Neural crest cell (in vitro differentiated cells): ENCODE data around the gene COX8C. TPM values are rescaled to one million over a fixed set of nuclear protein-coding genes. Genes with fewer than 3 reads are reported as not detected.
A peak's percentile ranks its signal among the peaks of the same experiment; 100 is the strongest.

ENCODE experiments used
- DNase-seq: peaks from one replicate; pipeline ENCODE4 v3.0.0; 2021; ENCODE audit warnings: low read depth, mixed read lengths, low spot score
- H3K27ac Mint-ChIP-seq: one replicate; pipeline ENCODE4 v1.8.0; 2021; ENCODE audit warnings: mild to moderate bottlenecking, mixed read lengths; ENCODE audit not compliant: unreplicated experiment
- H3K27me3 Mint-ChIP-seq: 2 replicates; pipeline ENCODE4 v1.8.0; 2021; ENCODE audit warnings: low read depth, mild to moderate bottlenecking, mixed read lengths
- H3K36me3 Mint-ChIP-seq: 2 replicates; pipeline ENCODE4 v1.8.0; 2021; ENCODE audit warnings: low read depth, mild to moderate bottlenecking, mixed read lengths
- H3K4me1 Mint-ChIP-seq: 2 replicates; pipeline ENCODE4 v1.8.0; 2021; ENCODE audit warnings: mixed read lengths
- H3K4me3 Mint-ChIP-seq: one replicate; pipeline ENCODE4 v1.8.0; 2021; ENCODE audit warnings: mild to moderate bottlenecking, mixed read lengths
- H3K9me3 Mint-ChIP-seq: 2 replicates; pipeline ENCODE4 v1.8.0; 2021; ENCODE audit warnings: mixed read lengths
- total RNA-seq: library from RNA; stranded (reverse); gene quantifications from 2 replicates; pipeline ENCODE4 v1.2.1, GENCODE V29; 2021
- TF ChIP-seq, protein P1 (sequence below): fragments of 200-600 bp; sonication (generic); conservative IDR thresholded peaks from 2 replicates; pipeline ENCODE4 v1.5.0; 2021; ENCODE audit warnings: antibody characterized with exemption, mild to moderate bottlenecking

The COX8C gene
- total RNA-seq, 1 donor from 2014 or later = not detected

DNA sequence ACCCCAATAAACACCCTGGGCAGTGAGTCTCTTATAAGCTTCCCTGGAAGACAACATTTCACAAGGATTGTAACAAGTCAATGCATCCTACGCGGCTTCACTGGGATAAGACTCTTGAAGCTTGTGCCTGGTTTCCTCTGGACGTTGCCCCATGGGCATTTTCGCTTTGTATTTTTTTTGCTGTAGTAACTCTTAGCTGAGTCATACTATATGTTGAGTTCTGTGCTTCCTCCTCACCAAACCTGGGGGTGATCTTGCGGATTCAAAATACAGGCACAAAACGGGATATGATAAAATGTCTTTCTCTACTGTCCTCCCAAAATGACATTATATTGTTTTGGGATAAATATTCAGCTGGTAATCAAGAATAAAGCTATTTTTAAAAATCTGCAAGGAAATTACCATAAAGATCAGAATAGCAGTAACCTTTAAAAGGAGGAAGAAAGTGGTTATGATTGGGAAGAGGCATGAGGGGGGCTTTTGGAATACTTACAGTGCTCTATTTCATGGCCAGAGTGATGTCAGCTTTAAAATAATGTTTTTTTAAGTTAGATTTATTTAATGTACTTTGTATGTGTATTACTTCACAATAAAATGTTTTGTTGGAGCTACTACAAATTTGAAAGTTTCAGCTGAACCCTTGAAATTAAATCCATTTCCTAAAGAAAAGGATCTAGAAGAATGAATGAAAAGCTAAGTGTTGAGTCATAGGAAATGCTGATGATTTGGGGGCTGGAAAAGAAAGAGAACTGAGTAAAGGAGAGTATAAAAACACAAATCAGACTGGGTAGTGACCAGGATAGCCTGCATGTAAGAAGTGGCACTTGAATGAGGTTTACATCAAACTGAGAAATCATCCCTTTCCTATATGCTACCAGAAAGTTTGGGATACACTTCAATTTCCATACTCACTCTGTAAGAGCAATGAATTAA is 28.8 kb upstream of the COX8C start:
- DNase-seq = no peak
- no peaks in the 10 kb centered on the region for H3K36me3 Mint-ChIP-seq
- no peak overlapping the region for H3K4me3 Mint-ChIP-seq
- no peaks in the 10 kb centered on the region for H3K9me3 Mint-ChIP-seq
- TF ChIP-seq, protein P1, sequence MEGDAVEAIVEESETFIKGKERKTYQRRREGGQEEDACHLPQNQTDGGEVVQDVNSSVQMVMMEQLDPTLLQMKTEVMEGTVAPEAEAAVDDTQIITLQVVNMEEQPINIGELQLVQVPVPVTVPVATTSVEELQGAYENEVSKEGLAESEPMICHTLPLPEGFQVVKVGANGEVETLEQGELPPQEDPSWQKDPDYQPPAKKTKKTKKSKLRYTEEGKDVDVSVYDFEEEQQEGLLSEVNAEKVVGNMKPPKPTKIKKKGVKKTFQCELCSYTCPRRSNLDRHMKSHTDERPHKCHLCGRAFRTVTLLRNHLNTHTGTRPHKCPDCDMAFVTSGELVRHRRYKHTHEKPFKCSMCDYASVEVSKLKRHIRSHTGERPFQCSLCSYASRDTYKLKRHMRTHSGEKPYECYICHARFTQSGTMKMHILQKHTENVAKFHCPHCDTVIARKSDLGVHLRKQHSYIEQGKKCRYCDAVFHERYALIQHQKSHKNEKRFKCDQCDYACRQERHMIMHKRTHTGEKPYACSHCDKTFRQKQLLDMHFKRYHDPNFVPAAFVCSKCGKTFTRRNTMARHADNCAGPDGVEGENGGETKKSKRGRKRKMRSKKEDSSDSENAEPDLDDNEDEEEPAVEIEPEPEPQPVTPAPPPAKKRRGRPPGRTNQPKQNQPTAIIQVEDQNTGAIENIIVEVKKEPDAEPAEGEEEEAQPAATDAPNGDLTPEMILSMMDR = no peak
- peaks cover 32% of the 10 kb centered on the region for H3K4me1 Mint-ChIP-seq
- peak overlapping the region; percentile 69 for H3K27ac Mint-ChIP-seq
- no peaks in the 10 kb centered on the region for H3K27me3 Mint-ChIP-seq

DNA sequence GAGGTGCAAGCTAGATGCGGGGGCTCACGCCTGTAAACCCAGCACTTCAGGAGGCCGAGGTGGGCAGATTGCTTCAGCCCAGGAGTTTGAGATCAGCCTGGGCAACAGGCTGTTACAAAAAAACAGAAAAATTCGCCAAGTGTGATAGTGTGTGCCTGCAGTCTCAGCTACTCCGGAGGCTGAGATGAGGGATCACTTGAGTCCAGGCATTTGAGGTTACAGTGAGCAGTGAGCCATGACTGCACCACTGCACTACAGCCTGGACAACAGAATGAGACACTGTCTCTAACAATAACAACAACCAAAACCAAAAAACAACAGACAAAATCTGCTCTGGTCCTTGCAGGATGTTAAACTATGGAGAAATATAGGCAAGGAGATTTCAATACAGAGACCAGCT is 28.1 kb upstream of the COX8C start:
- peaks cover 32% of the 10 kb centered on the region for H3K4me1 Mint-ChIP-seq
- no peaks in the 10 kb centered on the region for H3K27me3 Mint-ChIP-seq
- H3K4me3 Mint-ChIP-seq = no peak overlapping the region
- peak overlapping the region; percentile 69 for H3K27ac Mint-ChIP-seq
- TF ChIP-seq, protein P1 = no peak
- DNase-seq = no peak
- H3K9me3 Mint-ChIP-seq = no peaks in the 10 kb centered on the region
- no peaks in the 10 kb centered on the region for H3K36me3 Mint-ChIP-seq

DNA sequence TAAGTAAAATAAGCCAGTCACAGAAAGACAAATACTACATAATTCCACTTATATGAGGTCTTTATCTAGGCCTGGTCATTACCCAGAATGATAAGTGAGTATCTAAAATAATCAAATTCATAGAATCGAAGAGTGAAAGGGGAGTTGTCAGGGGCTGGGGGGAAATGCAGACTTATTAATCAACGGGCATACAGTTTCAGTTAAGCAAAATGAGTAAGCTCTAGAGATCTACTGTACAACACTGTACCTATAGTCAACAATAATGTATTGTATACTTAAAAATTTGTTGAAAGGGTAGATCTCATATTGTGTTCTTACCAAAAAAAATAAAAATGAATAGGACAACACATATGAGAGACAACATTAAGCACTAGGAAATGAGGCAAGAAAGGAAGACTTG is 27.5 kb upstream of the COX8C start:
- peaks cover 33% of the 10 kb centered on the region for H3K4me1 Mint-ChIP-seq
- H3K27me3 Mint-ChIP-seq = no peaks in the 10 kb centered on the region
- no peaks in the 10 kb centered on the region for H3K9me3 Mint-ChIP-seq
- H3K4me3 Mint-ChIP-seq = no peak overlapping the region
- no peak for DNase-seq
- no peak overlapping the region for H3K27ac Mint-ChIP-seq
- no peaks in the 10 kb centered on the region for H3K36me3 Mint-ChIP-seq
- TF ChIP-seq, protein P1 = no peak

DNA sequence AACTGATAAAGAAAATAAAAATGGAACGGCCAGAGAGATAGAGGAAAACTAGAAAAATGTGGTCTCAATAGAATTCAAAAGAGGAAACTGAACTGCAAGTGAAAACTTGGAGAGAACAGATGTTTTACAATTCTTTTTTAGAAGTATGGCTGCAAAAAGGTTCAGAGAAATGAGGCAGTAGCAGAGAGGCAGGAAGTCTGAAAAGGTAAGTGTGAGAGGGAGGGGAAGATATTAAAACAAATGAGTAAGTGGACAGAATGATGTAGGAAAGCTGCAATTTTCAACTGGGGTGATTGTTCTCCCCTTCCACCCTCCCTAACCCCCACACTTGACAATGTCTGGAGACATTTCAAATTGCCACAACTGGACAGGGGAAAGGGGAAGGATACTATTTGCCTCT is 27.0 kb upstream of the COX8C start:
- Mint-ChIP-seq H3K27ac (no peak overlapping the region), H3K27me3 (no peaks in the 10 kb centered on the region), H3K9me3 (no peaks in the 10 kb centered on the region), H3K4me1 (peaks cover 37% of the 10 kb centered on the region), H3K36me3 (no peaks in the 10 kb centered on the region), H3K4me3 (no peak overlapping the region)
- DNase-seq = no peak
- TF ChIP-seq, protein P1 = no peak

DNA sequence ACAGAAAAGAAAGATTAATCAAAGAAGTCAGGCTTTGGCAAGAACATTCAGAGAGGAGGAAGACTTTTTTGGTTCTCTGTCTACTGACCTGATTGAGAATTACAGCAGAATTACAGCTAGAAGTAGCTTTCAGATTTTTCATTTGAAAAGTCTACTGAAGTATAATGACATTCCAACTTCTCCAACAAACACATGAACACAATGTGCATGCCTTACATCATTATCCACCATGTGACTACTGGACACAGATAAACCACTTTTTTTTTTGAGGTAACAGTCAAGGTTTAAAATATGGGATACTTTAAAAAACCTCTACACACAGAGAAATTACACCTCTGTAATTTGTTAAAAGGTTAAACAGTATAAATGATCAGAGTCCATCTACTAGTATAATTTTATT is 26.5 kb upstream of the COX8C start:
- Mint-ChIP-seq H3K36me3 (no peaks in the 10 kb centered on the region), H3K27me3 (no peaks in the 10 kb centered on the region), H3K4me3 (no peak overlapping the region), H3K27ac (no peak overlapping the region), H3K4me1 (peaks cover 37% of the 10 kb centered on the region), H3K9me3 (no peaks in the 10 kb centered on the region)
- TF ChIP-seq, protein P1 = no peak
- DNase-seq = no peak
